Urothelium cell line (cell line): Measurements from ENCODE around the gene NPR3.

ENCODE experiments used
- DNase-seq: peaks from one replicate; pipeline ENCODE4 v3.0.0; 2011; ENCODE audit warnings: low spot score, mixed read lengths
- FAIRE-seq: peaks from 2 replicates; lab custom pipeline; 2011; peaks lifted over from hg19 to GRCh38; lab: Jason Lieb, UNC

Gene NPR3

GRCh38 chr5:32754284-32754683 lies 43.2 kb downstream of the NPR3 start:
- DNase-seq = no peak
- no peak for FAIRE-seq

GRCh38 chr5:32760091-32760509 lies 49.0 kb downstream of the NPR3 start:
- DNase-seq = peak; percentile 39

GRCh38 chr5:32765266-32765665 lies 54.1 kb downstream of the NPR3 start:
- DNase-seq (no peak), FAIRE-seq (no peak)

More at GRCh38 chr5:32760091-32760509, 49.0 kb downstream of the NPR3 start:
- FAIRE-seq = no peak

- peak; percentile 88 for DNase-seq
These were observed 56.9 kb downstream of the NPR3 start for GRCh38 chr5:32767948-32768467.

GRCh38 chr5:32769711-32770110 lies 58.6 kb downstream of the NPR3 start:
- no peak for FAIRE-seq

More at GRCh38 chr5:32767948-32768467, 56.9 kb downstream of the NPR3 start:
- FAIRE-seq = peak; percentile 91

GRCh38 chr5:32770444-32770843 lies 59.3 kb downstream of the NPR3 start:
- DNase-seq (no peak), FAIRE-seq (no peak)

More at GRCh38 chr5:32769711-32770110, 58.6 kb downstream of the NPR3 start:
- DNase-seq = no peak

GRCh38 chr5:32771037-32771436 lies 59.9 kb downstream of the NPR3 start:
- FAIRE-seq (no peak), DNase-seq (no peak)

GRCh38 chr5:32773944-32774343 lies 62.8 kb downstream of the NPR3 start:
- DNase-seq (no peak), FAIRE-seq (no peak)

GRCh38 chr5:32776200-32776599 lies 65.1 kb downstream of the NPR3 start:
- FAIRE-seq (no peak), DNase-seq (no peak)

- DNase-seq (no peak), FAIRE-seq (no peak)
These were observed 66.1 kb downstream of the NPR3 start for GRCh38 chr5:32777222-32777621.

- FAIRE-seq (peak; percentile 35), DNase-seq (no peak)
These were observed 66.6 kb downstream of the NPR3 start for GRCh38 chr5:32777733-32778132.

- FAIRE-seq (no peak), DNase-seq (no peak)
These were observed 67.3 kb downstream of the NPR3 start for GRCh38 chr5:32778403-32778802.

- FAIRE-seq (no peak), DNase-seq (no peak)
These were observed 68.8 kb downstream of the NPR3 start for GRCh38 chr5:32779754-32780415.

GRCh38 chr5:32780508-32780919 lies 69.4 kb downstream of the NPR3 start:
- no peak for FAIRE-seq
- peak; percentile 31 for DNase-seq

- FAIRE-seq = no peak
- no peak for DNase-seq
These were observed 72.5 kb downstream of the NPR3 start for GRCh38 chr5:32783661-32784060.

GRCh38 chr5:32785611-32786254 lies 74.6 kb downstream of the NPR3 start:
- peak; percentile 64 for DNase-seq
- FAIRE-seq = peak; percentile 63

GRCh38 chr5:32786311-32786710 lies 75.2 kb downstream of the NPR3 start:
- no peak for DNase-seq
- FAIRE-seq = no peak

- FAIRE-seq (peak; percentile 44), DNase-seq (peak; percentile 23)
These were observed 79.4 kb downstream of the NPR3 start for GRCh38 chr5:32790411-32790951.

GRCh38 chr5:32791536-32792243 lies 80.6 kb downstream of the NPR3 start:
- no peak for FAIRE-seq
- DNase-seq = no peak

GRCh38 chr5:32794086-32794485 lies 83.0 kb downstream of the NPR3 start:
- DNase-seq (no peak), FAIRE-seq (peak; percentile 56)

GRCh38 chr5:32802764-32803163 lies 91.6 kb downstream of the NPR3 start:
- DNase-seq = no peak
- no peak for FAIRE-seq
